Mononuclear cell (primary cell): ENCODE measurements around the gene MEIS3. TPM values are rescaled to one million over a fixed set of nuclear protein-coding genes. Genes with fewer than 3 reads are reported as not detected.

Source experiments
- H3K27me3 ChIP-seq: 2 replicates; pipeline ENCODE4 v1.6.0; 2011; ENCODE audit warnings: low read length, control low read depth; ENCODE audit not compliant: insufficient read depth
- H3K4me1 ChIP-seq: 2 replicates; pipeline ENCODE4 v1.5.1; 2011; ENCODE audit warnings: mild to moderate bottlenecking, low read length, control low read depth; ENCODE audit not compliant: insufficient read depth
- H3K4me3 ChIP-seq: 2 replicates; pipeline ENCODE4 v1.5.1; 2011; ENCODE audit warnings: mild to moderate bottlenecking, low read length, moderate library complexity
- H3K9me3 ChIP-seq: 2 replicates; pipeline ENCODE4 v1.5.1; 2011; ENCODE audit warnings: low read depth, mild to moderate bottlenecking, control low read depth, low read length
- total RNA-seq: library from RNA; depleted of rRNA; stranded (reverse); fragments of >200 nt; gene quantifications from one replicate; pipeline ENCODE4 v1.2.3, GENCODE V29; 2012

The MEIS3 gene
- total RNA-seq, 1 donor = not detected

DNA sequence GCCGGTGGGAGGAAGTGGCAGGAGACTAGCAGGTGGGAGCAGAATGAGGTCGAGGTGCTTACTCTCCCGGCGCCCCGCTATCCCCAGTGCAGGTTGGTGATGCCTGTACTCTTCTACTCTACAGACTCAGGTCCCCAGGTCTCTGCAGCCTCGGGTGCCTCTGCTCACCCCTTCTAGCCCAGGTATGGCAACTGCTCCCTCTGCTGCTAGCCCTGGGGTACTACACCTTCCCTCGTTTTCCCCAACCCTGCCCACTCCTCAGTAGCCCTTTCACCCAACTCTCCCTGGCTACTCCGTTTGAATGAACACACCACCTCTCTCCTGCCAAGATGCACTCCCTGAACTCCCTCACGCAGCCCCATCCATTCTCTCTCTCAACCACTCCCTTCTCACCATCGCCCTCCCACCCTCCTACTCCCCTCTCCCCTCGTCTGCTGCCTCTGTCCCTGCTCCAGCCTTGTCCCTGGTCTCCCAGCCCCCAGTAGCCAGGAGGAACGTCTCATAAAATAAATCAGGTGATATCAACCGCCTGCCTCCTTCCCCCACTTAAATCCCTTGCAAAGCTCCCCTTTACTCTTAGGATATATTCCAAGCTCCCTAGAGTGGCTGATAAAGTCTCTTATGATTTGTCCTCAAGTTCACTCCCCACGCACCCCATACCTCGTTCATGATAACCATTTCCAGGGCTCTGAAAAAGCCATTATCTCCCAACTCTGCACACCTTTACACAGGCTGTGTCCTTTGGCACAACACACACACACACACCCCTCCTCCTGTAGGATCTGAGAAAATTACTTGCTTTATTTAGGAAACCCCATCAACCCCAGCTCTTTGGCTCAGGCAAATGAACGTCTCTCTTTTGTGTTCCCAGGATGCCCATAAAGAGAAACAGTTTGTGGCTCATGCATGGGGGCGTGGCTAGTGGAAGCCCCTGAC is 8.2 kb upstream of the MEIS3 start:
- Histone ChIP-seq H3K4me3 (no peak overlapping the region), H3K9me3 (no peaks in the 10 kb centered on the region), H3K4me1 (peaks cover 23% of the 10 kb centered on the region), H3K27me3 (peaks cover 62% of the 10 kb centered on the region)

GRCh38 chr19:47423203-47423882 is 4.0 kb upstream of the MEIS3 start:
- Histone ChIP-seq H3K4me3 (no peak overlapping the region), H3K27me3 (peaks cover 52% of the 10 kb centered on the region), H3K4me1 (peaks cover 14% of the 10 kb centered on the region), H3K9me3 (no peaks in the 10 kb centered on the region)

DNA sequence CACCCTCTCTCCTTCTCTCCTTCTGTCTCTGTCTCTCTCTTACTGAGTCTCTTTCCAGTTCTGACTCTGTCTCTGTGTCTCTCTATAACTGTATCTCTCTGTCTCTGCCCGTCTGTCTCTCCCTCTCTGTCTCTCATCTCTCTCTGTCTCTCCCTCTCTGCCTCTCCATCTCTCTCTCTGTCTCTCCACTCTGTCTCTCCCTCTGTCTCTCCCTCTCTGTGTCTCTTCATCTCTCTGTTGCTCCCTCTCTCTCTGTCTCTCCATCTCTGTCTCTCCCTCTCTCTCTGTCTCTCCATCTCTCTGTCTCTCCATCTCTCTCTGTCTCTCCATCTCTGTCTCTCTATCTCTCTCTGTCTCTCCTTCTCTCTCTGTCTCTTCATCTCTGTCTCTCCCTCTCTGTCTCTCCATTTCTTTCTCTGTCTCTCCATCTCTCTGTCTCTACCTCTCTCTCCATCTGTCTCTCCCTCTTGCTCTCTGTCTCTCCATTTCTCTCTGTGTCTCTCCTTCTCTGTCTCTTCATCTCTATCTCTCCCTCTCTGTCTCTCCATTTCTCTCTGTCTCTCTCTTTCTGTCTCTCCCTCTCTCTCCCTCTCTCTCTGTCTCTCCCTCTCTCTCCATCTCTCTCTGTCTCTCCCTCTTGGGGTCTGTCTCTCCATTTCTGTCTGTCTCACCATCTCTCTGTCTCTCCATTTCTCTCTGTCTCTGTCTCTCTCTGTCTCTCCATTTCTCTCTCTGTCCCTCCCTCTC is 3.3 kb upstream of the MEIS3 start:
- peaks cover 53% of the 10 kb centered on the region for H3K27me3 ChIP-seq

DNA sequence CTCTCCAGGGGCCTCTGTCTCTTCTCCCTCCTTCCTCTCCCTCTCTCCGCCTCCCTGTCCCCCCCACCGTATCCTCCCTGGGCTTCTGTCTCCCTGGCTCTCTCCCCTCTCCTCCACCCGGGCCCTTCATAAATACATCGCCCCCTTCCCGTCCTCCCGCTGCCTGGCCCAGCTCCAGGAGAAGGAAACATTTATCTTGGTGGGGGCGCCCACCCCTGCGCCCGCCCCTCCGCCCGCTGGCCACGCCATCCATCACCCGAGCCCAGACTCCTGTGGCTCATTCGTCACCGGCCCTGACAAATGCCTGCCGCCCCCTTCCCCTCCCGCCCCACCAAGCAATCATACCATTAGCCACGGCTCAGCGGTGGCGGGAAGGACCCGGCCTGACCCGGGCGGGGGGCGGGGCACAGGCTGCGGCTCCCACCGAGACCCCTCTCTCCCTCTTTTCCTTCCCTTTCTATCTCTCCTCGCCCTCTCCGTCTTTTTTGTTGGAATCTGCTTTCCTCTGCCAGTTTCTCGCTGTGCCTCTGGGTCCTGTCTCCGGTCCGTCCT is 2.6 kb upstream of the MEIS3 start:
- H3K9me3 ChIP-seq = no peaks in the 10 kb centered on the region
- H3K27me3 ChIP-seq = peaks cover 59% of the 10 kb centered on the region
- no peak overlapping the region for H3K4me3 ChIP-seq
- peaks cover 6% of the 10 kb centered on the region for H3K4me1 ChIP-seq

More for the DNA sequence above, 3.3 kb upstream of the MEIS3 start:
- peaks cover 9% of the 10 kb centered on the region for H3K4me1 ChIP-seq
- H3K9me3 ChIP-seq = no peaks in the 10 kb centered on the region
- no peak overlapping the region for H3K4me3 ChIP-seq

- no peaks in the 10 kb centered on the region for H3K9me3 ChIP-seq
- peaks cover 63% of the 10 kb centered on the region for H3K27me3 ChIP-seq
- H3K4me3 ChIP-seq = no peak overlapping the region
- H3K4me1 ChIP-seq = peaks cover 6% of the 10 kb centered on the region
Observed at GRCh38 chr19:47421244-47421786, 2.0 kb upstream of the MEIS3 start.

GRCh38 chr19:47419789-47420188 is 462 bp upstream of the MEIS3 start:
- peaks cover 68% of the 10 kb centered on the region for H3K27me3 ChIP-seq
- peaks cover 6% of the 10 kb centered on the region for H3K4me1 ChIP-seq

GRCh38 chr19:47418692-47419029 is 666 bp downstream of the MEIS3 start:
- peaks cover 63% of the 10 kb centered on the region for H3K27me3 ChIP-seq
- H3K9me3 ChIP-seq = no peaks in the 10 kb centered on the region
- peaks cover 6% of the 10 kb centered on the region for H3K4me1 ChIP-seq
- no peak overlapping the region for H3K4me3 ChIP-seq

More at GRCh38 chr19:47419789-47420188, 462 bp upstream of the MEIS3 start:
- Histone ChIP-seq H3K9me3 (no peaks in the 10 kb centered on the region), H3K4me3 (no peak overlapping the region)

GRCh38 chr19:47417746-47418691 is 1.3 kb downstream of the MEIS3 start:
- Histone ChIP-seq H3K27me3 (peaks cover 58% of the 10 kb centered on the region), H3K4me3 (no peak overlapping the region), H3K4me1 (peaks cover 6% of the 10 kb centered on the region), H3K9me3 (no peaks in the 10 kb centered on the region)

GRCh38 chr19:47417107-47417745 is 2.1 kb downstream of the MEIS3 start:
- no peak overlapping the region for H3K4me3 ChIP-seq
- H3K9me3 ChIP-seq = no peaks in the 10 kb centered on the region
- peaks cover 6% of the 10 kb centered on the region for H3K4me1 ChIP-seq
- H3K27me3 ChIP-seq = peaks cover 50% of the 10 kb centered on the region

GRCh38 chr19:47416643-47416985 is 2.7 kb downstream of the MEIS3 start:
- Histone ChIP-seq H3K4me3 (no peak overlapping the region), H3K9me3 (no peaks in the 10 kb centered on the region), H3K27me3 (peaks cover 46% of the 10 kb centered on the region), H3K4me1 (peaks cover 6% of the 10 kb centered on the region)

DNA sequence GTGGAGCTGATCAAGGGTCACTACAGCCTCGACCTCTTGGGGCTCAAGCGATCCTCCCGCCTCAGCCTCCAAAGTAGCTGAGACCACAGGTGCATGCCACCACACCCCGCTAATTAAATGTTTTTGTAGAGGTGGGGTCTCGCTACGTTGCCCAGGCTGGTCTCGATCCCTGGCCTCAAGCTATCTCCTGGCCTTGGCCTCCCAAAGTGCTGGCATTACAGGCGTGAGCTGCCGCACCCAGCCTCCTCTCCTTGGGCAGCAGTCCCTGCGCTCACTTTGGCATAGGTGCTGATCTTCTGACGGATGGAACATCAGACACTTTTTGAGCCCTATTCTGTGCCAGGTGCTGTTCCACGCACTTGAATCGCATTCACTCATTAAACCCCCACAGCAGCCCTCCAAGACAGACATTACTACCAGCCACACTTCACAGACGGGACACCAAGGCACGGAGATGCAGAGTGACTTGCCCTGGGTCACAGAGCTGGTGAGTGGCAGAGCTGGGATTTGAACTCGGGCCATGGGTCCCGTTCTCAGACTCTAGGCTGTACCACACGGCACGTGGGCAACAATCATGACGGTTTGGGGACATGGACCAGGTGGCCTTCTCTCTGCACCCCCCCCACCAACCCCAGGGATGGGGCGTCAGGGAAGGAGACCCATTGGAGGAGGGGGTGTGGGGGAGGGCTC is 3.2 kb downstream of the MEIS3 start:
- H3K9me3 ChIP-seq = no peaks in the 10 kb centered on the region
- peaks cover 6% of the 10 kb centered on the region for H3K4me1 ChIP-seq
- peaks cover 41% of the 10 kb centered on the region for H3K27me3 ChIP-seq
- H3K4me3 ChIP-seq = no peak overlapping the region

GRCh38 chr19:47414469-47414868 is 4.9 kb downstream of the MEIS3 start:
- Histone ChIP-seq H3K4me3 (no peak overlapping the region), H3K4me1 (peaks cover 6% of the 10 kb centered on the region), H3K9me3 (no peaks in the 10 kb centered on the region), H3K27me3 (peaks cover 28% of the 10 kb centered on the region)

DNA sequence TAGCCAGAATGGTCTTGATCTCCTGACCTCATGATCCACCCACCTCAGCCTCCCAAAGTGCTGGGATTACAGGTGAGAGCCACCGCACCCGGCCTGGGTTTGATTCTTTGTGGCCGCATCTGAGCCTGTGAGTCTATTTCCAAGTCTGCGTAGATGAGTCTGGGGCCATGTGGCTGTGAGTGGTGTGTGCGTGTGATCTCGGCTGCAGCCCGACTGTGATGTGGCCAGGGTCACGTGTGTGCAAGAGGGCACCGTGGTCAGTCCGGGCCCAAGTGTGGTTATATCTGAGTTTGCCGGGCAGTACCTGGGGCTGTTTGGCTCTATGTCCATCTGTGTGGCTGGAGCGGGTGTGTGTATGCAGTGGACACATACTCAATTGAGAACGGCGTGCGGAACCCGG is 5.4 kb downstream of the MEIS3 start:
- Histone ChIP-seq H3K9me3 (no peaks in the 10 kb centered on the region), H3K27me3 (peaks cover 27% of the 10 kb centered on the region)

More for the DNA sequence above, 5.4 kb downstream of the MEIS3 start:
- Histone ChIP-seq H3K4me1 (peaks cover 6% of the 10 kb centered on the region), H3K4me3 (no peak overlapping the region)
